Globus pallidus (tissue), 1 donor: ENCODE measurements around the gene KRT33B.

Source experiments
- DNase-seq: peaks from one replicate; pipeline ENCODE4 v3.0.0-alpha.2; 2015; ENCODE audit warnings: low spot score

The KRT33B gene

GRCh38 chr17:41325126-41325525 lies 44.5 kb downstream of the KRT33B start:
- DNase-seq, result no peak

- no peak for DNase-seq
Measured at GRCh38 chr17:41324180-41325075, 45.2 kb downstream of the KRT33B start.

DNA sequence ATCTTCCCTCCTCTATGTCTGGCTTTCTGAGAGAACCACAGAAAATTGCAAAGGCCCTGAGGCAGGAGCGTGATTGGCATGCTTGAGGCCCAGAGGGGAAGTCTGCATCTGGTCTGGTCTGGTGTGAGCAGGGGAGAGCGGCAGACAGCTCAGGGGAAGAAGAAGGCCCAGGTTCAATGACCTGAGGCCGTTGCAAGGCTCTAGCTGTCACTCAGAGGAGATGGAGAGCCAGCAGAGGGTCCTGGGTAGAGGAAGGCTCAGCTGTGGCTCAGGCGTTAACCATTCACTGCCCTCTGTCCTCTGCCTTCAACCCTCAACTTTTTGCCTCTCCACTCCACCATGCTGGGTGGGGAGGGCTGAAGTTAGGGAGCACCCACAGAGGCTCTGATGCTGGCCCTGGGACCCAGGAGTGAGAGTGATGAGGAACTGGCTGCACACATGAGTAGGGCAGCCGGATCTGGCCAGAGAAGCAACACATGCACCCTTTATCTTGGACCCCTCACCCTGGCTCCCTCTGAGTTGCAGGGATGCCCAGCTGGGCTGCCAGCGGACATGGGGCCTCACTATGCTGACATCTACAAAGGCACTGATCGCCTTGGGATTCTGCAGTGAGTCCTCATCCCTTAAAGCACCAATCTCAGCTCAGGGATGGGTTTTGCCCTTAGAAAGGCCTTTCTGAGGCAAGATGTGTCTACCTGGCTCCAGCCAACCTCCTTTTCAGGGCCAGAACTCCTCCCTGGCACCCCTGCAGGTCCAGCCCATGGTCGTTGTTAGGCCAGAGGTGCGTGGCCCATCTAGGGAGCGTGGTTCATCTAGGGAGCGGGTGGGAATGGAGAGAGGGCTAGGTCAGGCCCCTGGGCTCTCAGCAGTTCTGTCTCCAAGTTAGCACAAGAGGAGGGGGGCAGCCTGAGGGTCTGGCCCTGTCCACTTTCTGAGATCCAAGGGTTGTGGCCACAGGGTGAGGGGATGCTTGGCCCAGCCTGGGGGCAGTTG lies 46.4 kb downstream of the KRT33B start:
- DNase-seq, result no peak

GRCh38 chr17:41322094-41322902 lies 47.3 kb downstream of the KRT33B start:
- peak; percentile 15 for DNase-seq

- DNase-seq, result no peak
Measured at GRCh38 chr17:41318231-41318630, 51.4 kb downstream of the KRT33B start.

GRCh38 chr17:41315814-41316445 lies 53.7 kb downstream of the KRT33B start:
- DNase-seq, result no peak

DNA sequence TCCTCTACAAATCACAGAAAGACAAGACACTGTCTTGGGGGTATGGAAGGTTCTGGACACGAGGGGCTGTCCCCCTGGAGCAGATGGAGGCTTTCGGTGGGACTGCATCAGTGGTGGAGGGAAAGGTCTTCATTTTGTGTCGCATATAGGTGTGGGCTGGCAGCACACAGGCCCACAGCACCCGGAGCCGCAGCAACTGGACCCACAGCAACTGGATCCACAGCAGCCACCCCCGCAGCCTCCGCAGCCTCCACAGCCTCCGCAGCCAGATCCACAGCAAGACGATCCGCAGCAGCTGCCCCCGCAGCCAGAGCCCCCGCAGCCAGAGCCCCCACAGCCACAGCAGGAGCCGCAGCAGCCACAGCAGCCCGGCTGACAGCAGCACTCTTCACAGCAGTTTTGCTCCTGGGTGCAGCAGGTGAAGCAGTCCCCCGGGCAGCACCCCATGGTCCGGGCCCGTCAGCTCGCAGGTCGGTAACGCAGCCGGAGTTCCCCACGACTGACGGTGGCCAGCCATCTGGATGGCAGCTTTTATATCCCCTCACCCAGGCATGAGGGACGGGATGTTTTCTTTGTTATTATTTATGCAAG lies 54.3 kb downstream of the KRT33B start, which contains the start of gene KRTAP17-1:
Gene KRTAP17-1 (minus strand): TSS at position 507 of the 591 bp plus-strand sequence. CDS start 60 bp downstream, at position 447.
- no peak for DNase-seq
